Keratinocyte (primary cell): Measurements from ENCODE around the gene JAKMIP3. TPM values are rescaled to one million over a fixed set of nuclear protein-coding genes. Genes with fewer than 3 reads are reported as not detected.

Source experiments
- DNase-seq: peaks from one replicate; pipeline ENCODE4 v3.0.0-alpha.2; 2011; ENCODE audit warnings: low read depth, missing footprints, low spot score
- FAIRE-seq: peaks from 2 replicates; lab custom pipeline; 2011; peaks lifted over from hg19 to GRCh38; lab: Jason Lieb, UNC
- H2AFZ ChIP-seq: 2 replicates; pipeline ENCODE4 v1.6.0; 2012; ENCODE audit warnings: low read length, control low read depth, inconsistent platforms; ENCODE audit not compliant: control insufficient read depth
- H3K27ac ChIP-seq: 2 replicates; pipeline ENCODE4 v1.5.1; 2011; ENCODE audit warnings: low read length; ENCODE audit not compliant: control insufficient read depth, insufficient read depth
- H3K27me3 ChIP-seq: 3 replicates; pipeline ENCODE4 v1.6.0; 2011; ENCODE audit warnings: low read length; ENCODE audit not compliant: control insufficient read depth, insufficient read depth; ENCODE audit errors: extremely low read depth
- H3K36me3 ChIP-seq, 2 experiments: 2 replicates in 1 of 2; 3 replicates in 1 of 2; pipeline ENCODE4 v1.5.1; 2011; ENCODE audit warnings: low read length in 2 of 2, mild to moderate bottlenecking in 1 of 2; ENCODE audit not compliant: control insufficient read depth in 2 of 2, insufficient read depth in 2 of 2; ENCODE audit errors: extremely low read depth in 1 of 2
- H3K4me1 ChIP-seq: 3 replicates; pipeline ENCODE4 v1.5.1; 2011; ENCODE audit warnings: low read length; ENCODE audit not compliant: control insufficient read depth, insufficient read depth; ENCODE audit errors: extremely low read depth
- H3K4me2 ChIP-seq: 3 replicates; pipeline ENCODE4 v1.6.0; 2011; ENCODE audit warnings: low read depth, low read length; ENCODE audit not compliant: control insufficient read depth, insufficient read depth; ENCODE audit errors: extremely low read depth
- H3K4me3 ChIP-seq, 3 experiments: fragments of 200-600 bp in 1 of 3; sonication (generic) in 1 of 3; 2 replicates in 2 of 3; 3 replicates in 1 of 3; pipeline ENCODE4 v1.5.1; 2011 to 2016; ENCODE audit warnings: low read length in 3 of 3, mild to moderate bottlenecking in 3 of 3, control low read depth in 2 of 3, inconsistent platforms in 1 of 3, low read depth in 1 of 3, mixed read lengths in 1 of 3, mixed run types in 1 of 3, moderate library complexity in 1 of 3; ENCODE audit not compliant: control insufficient read depth in 2 of 3, insufficient read depth in 2 of 3; ENCODE audit errors: extremely low read depth in 1 of 3
- H3K79me2 ChIP-seq: 2 replicates; pipeline ENCODE4 v1.6.0; 2012; ENCODE audit warnings: low read length; ENCODE audit not compliant: control insufficient read depth, insufficient read depth
- H3K9ac ChIP-seq: 3 replicates; pipeline ENCODE4 v1.6.0; 2011; ENCODE audit warnings: low read length; ENCODE audit not compliant: control insufficient read depth, insufficient read depth; ENCODE audit errors: extremely low read depth
- H3K9me1 ChIP-seq: 3 replicates; pipeline ENCODE4 v1.6.0; 2011; ENCODE audit warnings: low read length; ENCODE audit not compliant: control insufficient read depth, insufficient read depth; ENCODE audit errors: extremely low read depth
- H3K9me3 ChIP-seq: 2 replicates; pipeline ENCODE4 v1.5.1; 2012; ENCODE audit warnings: low read depth, low read length; ENCODE audit not compliant: control insufficient read depth
- H4K20me1 ChIP-seq: 3 replicates; pipeline ENCODE4 v1.6.0; 2011; ENCODE audit warnings: low read length; ENCODE audit not compliant: control insufficient read depth, insufficient read depth; ENCODE audit errors: extremely low read depth
- EZH2 ChIP-seq: IDR thresholded peaks from one replicate; pipeline ENCODE4 v1.6.1; 2012; ENCODE audit warnings: inconsistent platforms, mild to moderate bottlenecking, low read length, moderate library complexity
- dilution Hi-C: fragments of 300-500 bp; cut with MboI; formaldehyde crosslinking; loops from one replicate; pipeline ENCODE4 v1.7.0; 2020; ENCODE audit warnings: low sequenced_read_pairs; ENCODE audit not compliant: extremely low pct_ligation_motif_present
- polyA plus RNA-seq, 5 experiments: library from polyadenylated mRNA; depleted of rRNA in 3 of 5; stranded (reverse) in 3 of 5; stranded (forward) in 1 of 5; unstranded in 1 of 5; fragments of >200 nt; gene quantifications; 1 replicate in 1 of 5; 2 replicates in 3 of 5; 3 replicates in 1 of 5; pipeline versions ENCODE4 v1.2.1 to v1.2.3, GENCODE V29; 2011 to 2012; ENCODE audit warnings: missing spikeins in 2 of 5, low read depth in 1 of 5, low replicate concordance in 1 of 5
- TF ChIP-seq, protein P1 (sequence below), 3 experiments: IDR thresholded peaks in 1 of 3; conservative IDR thresholded peaks in 1 of 3; optimal IDR thresholded peaks in 1 of 3; 2 replicates in 2 of 3; 3 replicates in 1 of 3; pipeline versions ENCODE3 to v1.5.1; 2011; ENCODE audit warnings: low read length in 3 of 3, mild to moderate bottlenecking in 3 of 3, moderate library complexity in 2 of 3, control low read depth in 1 of 3, inconsistent platforms in 1 of 3; ENCODE audit not compliant: insufficient read depth in 2 of 3; ENCODE audit errors: extremely low read depth in 1 of 3

Gene JAKMIP3
- polyA plus RNA-seq, 1 donor (not counting 4 experiments of a cell fraction or from before 2014, with no cell fraction given), result 0.05 TPM

GRCh38 chr10:132102071-132102716 is 36.4 kb downstream of the JAKMIP3 start:
- no peaks in the 10 kb centered on the region for H3K36me3 ChIP-seq
- no peak overlapping the region for H3K27ac ChIP-seq
- TF ChIP-seq EZH2, result no peak
- TF ChIP-seq, protein P1, sequence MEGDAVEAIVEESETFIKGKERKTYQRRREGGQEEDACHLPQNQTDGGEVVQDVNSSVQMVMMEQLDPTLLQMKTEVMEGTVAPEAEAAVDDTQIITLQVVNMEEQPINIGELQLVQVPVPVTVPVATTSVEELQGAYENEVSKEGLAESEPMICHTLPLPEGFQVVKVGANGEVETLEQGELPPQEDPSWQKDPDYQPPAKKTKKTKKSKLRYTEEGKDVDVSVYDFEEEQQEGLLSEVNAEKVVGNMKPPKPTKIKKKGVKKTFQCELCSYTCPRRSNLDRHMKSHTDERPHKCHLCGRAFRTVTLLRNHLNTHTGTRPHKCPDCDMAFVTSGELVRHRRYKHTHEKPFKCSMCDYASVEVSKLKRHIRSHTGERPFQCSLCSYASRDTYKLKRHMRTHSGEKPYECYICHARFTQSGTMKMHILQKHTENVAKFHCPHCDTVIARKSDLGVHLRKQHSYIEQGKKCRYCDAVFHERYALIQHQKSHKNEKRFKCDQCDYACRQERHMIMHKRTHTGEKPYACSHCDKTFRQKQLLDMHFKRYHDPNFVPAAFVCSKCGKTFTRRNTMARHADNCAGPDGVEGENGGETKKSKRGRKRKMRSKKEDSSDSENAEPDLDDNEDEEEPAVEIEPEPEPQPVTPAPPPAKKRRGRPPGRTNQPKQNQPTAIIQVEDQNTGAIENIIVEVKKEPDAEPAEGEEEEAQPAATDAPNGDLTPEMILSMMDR (optimal IDR thresholded peaks at IDR 0.05 in 1 of 3, IDR thresholded peaks at IDR 0.05 in 1 of 3, conservative IDR thresholded peaks at IDR 0.05 in 1 of 3; ENCODE audit: extremely low read depth in 1 of 3, insufficient read depth in 2 of 3, low read length in 3 of 3), result no peak
- no peaks in the 10 kb centered on the region for H3K9me1 ChIP-seq
- dilution Hi-C loops, result no loop called here
- no peaks in the 10 kb centered on the region for H3K79me2 ChIP-seq
- no peak overlapping the region for H3K4me2 ChIP-seq
- no peak overlapping the region for H2AFZ ChIP-seq
- DNase-seq (no peak), FAIRE-seq (no peak)
- H3K27me3 ChIP-seq, result no peaks in the 10 kb centered on the region
- H3K4me3 ChIP-seq, result no peak overlapping the region
- no peaks in the 10 kb centered on the region for H3K9me3 ChIP-seq
- no peak overlapping the region for H3K9ac ChIP-seq
- no peaks in the 10 kb centered on the region for H3K4me1 ChIP-seq
- H4K20me1 ChIP-seq, result no peaks in the 10 kb centered on the region

DNA sequence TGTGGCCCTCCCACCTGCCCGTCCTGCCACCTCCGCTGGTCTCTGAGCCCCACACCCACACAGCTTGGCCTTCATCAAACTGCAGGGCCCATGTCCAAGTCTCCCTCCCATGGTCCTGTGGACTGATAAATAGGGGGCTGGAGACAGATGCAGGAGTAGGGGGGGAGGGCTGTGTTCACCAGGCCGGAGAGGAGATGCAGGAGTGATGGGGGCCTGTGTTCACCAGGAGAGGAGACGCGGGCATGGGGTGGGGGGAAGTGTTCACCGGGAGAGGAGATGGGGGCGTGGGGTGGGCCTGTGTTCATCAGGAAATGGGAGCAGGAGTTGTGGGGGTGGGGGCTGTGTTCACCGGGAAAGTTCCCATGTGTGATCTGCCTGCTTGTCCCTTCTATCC is 37.0 kb downstream of the JAKMIP3 start:
- dilution Hi-C loops, result no loop called here
- Histone ChIP-seq H4K20me1 (no peaks in the 10 kb centered on the region), H2AFZ (no peak overlapping the region), H3K36me3 (no peaks in the 10 kb centered on the region), H3K4me1 (no peaks in the 10 kb centered on the region), H3K27me3 (no peaks in the 10 kb centered on the region), H3K79me2 (no peaks in the 10 kb centered on the region), H3K9ac (no peak overlapping the region), H3K4me3 (no peak overlapping the region), H3K9me3 (no peaks in the 10 kb centered on the region), H3K9me1 (no peaks in the 10 kb centered on the region), H3K27ac (no peak overlapping the region), H3K4me2 (no peak overlapping the region)
- no peak for TF ChIP-seq EZH2
- TF ChIP-seq, protein P1 (optimal IDR thresholded peaks at IDR 0.05 in 1 of 3, IDR thresholded peaks at IDR 0.05 in 1 of 3, conservative IDR thresholded peaks at IDR 0.05 in 1 of 3; ENCODE audit: extremely low read depth in 1 of 3, insufficient read depth in 2 of 3, low read length in 3 of 3), result no peak
- FAIRE-seq, result no peak
- DNase-seq, result no peak
